Ammon's horn (tissue), 1 donor: ENCODE measurements around the gene ZNF253.
"Not testable (repeated sequence)": the region's sequence is repeated elsewhere in the genome, so short reads cannot be mapped to it uniquely, and the experiment has no call there.

ENCODE experiments used
- DNase-seq: peaks from one replicate; pipeline ENCODE4 v3.0.0-alpha.2; 2016; ENCODE audit warnings: low spot score

ZNF253 gene

DNA sequence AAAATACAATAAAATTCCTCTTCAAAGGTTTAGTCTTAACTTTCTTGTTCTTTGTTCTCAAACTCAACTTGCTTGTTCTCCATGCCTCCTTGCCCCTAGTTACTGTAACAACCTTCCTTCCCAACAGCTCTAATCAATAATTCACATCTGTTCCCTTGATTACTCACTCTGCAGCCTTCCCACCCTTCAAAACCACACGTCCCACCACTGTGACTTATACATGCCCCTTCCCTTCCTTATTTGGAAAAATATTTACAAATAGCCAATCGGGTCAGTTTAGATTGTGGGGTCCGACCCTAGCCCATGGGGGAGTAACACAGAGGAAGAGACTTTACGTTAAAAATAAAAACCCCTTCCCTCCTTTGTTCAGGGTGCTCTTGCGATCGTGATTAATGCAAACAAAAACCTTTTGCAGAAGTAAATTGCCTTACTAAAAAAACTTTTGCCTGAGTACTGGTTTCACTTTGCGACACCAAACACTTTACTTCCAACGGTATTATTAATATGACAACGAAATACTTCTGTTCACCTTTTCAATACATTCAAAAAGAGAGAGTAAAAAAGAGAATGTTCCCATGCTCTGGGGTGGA lies 34.6 kb downstream of the ZNF253 start:
- DNase-seq: no peak

- peak; percentile 98 for DNase-seq
Observed at GRCh38 chr19:19900729-19901444, 35.2 kb downstream of the ZNF253 start, which contains the start of gene ZNF93. Gene ZNF93 (plus strand): TSS chr19:19900946. CDS start chr19:19901089, 143 bp downstream.

- not testable (repeated sequence) for DNase-seq
Observed at GRCh38 chr19:19907551-19907950, 41.9 kb downstream of the ZNF253 start.

DNA sequence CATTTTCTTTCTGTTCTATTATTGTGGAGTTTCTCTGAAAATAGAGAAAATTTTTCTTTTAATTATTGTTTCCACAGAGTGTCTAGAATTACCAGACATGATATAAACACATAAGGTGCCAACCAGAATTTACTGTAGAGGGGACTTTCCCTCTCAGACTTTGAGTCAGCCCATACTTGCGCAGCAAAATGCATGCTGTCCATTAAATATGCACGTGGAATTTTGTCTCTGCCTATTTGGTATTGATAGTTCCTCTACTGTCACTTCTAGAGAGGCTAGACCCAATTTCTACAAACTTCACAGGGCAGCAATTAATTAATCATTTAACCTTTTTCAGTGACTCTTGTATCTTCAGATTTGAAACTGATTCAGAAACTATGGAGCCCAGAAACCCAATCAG lies 44.0 kb downstream of the ZNF253 start:
- no peak for DNase-seq

- no peak for DNase-seq
Observed at GRCh38 chr19:19911150-19911549, 45.5 kb downstream of the ZNF253 start.

- no peak for DNase-seq
Observed at GRCh38 chr19:19914596-19914995, 48.9 kb downstream of the ZNF253 start.

GRCh38 chr19:19930417-19930816 lies 64.7 kb downstream of the ZNF253 start:
- DNase-seq: peak; percentile 60

DNA sequence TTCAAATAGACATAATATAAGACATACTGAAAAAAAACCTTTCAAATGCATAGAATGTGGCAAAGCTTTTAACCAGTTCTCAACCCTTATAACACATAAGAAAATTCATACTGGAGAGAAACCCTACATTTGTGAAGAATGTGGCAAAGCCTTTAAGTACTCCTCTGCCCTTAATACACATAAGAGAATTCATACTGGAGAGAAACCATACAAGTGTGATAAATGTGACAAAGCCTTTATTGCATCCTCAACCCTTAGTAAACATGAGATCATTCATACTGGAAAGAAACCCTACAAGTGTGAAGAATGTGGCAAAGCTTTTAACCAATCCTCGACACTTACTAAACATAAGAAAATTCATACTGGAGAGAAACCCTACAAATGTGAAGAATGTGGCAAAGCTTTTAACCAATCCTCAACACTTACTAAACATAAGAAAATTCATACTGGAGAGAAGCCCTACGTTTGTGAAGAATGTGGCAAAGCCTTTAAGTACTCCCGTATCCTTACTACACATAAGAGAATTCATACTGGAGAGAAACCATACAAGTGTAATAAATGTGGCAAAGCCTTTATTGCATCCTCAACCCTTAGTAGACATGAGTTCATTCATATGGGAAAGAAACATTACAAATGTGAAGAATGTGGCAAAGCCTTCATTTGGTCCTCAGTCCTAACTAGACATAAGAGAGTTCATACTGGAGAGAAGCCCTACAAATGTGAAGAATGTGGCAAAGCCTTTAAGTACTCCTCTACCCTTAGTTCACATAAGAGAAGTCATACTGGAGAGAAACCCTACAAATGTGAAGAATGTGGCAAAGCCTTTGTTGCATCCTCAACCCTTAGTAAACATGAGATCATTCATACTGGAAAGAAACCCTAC lies 68.0 kb downstream of the ZNF253 start:
- DNase-seq: not testable (repeated sequence)

- no peak for DNase-seq
Observed at GRCh38 chr19:19937403-19937802, 71.7 kb downstream of the ZNF253 start.

- DNase-seq: no peak
Observed at GRCh38 chr19:19938449-19938848, 72.8 kb downstream of the ZNF253 start.

GRCh38 chr19:19943848-19944582 lies 78.3 kb downstream of the ZNF253 start:
- no peak for DNase-seq
